Fibroblast of peridontal ligament (primary cell): Measurements from ENCODE around the gene ITGA11.
"Not testable (repeated sequence)": the region's sequence is repeated elsewhere in the genome, so short reads cannot be mapped to it uniquely, and the experiment has no call there.

Experiments used
- DNase-seq: peaks from one replicate; pipeline ENCODE4 v3.0.0-alpha.2; 2010; ENCODE audit errors: extremely low read depth

Gene ITGA11

GRCh38 chr15:68409736-68410370 is 22.1 kb downstream of the ITGA11 start:
- no peak for DNase-seq

DNA sequence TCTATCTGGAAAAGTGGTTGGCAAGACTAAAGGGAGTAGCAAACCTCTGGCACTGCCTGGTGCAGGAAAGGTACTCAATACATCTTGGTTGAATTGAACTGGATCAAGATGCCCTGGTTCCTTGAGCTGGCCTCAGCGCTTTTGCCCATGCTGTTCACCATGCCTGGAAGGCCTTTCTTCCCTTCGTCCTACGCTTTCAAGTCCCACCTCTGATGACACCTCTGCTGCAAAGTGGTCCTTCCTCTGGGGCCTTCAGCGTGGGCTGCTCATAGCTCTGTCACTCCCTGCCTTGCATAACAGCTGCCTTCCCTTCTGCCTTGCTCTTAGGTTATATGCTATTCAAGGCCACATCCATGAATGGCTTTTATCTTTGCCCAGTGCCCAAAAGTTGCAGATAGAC is 23.0 kb downstream of the ITGA11 start:
- no peak for DNase-seq

DNA sequence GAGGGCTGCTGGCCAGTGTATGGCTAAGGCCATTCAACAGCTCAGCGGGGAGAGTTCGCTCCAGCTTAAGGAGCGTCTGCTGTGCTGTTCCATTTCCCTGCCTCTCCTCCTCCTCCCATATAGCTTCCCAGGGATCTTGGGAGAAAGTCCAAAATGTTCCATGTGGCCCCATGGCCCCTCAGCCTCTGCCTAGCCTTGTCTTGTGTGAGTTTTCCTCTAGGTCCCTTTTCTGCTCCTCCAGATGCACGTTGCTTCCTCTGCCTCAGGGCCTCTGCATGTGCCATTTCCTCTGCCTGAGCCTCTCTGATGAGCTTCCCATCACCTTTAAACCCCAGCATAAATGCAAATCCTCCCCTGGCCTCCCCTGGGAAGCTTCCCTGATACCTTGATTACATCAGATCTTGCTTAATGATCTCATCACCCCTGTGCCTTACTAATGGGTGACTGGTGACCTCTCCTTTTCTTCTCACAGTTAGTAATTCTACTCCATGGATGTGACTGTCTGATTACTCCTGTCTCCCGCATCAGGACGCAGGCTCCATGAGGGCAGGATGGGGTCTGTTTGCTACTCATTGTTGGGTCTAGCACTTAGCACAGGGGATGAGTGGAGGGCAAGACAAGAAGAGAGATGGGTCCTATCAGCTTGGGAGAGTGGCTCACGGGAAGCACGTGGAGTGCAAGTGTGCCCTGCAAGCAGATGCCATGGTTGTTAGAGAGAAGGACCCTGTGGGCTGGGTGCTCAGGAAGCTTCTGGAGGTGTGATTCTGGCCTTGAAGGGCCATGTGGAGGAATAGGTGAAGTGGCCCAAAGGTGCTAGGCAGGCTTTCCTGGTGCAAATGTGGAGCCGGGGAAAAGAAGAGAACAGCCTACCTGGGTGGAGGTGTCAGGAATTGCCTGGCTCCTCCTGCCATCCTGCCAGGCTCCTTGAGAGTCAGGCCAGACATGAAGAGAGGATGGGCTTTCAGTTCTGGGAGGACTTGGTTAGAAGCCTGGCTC is 23.8 kb downstream of the ITGA11 start:
- DNase-seq: no peak

DNA sequence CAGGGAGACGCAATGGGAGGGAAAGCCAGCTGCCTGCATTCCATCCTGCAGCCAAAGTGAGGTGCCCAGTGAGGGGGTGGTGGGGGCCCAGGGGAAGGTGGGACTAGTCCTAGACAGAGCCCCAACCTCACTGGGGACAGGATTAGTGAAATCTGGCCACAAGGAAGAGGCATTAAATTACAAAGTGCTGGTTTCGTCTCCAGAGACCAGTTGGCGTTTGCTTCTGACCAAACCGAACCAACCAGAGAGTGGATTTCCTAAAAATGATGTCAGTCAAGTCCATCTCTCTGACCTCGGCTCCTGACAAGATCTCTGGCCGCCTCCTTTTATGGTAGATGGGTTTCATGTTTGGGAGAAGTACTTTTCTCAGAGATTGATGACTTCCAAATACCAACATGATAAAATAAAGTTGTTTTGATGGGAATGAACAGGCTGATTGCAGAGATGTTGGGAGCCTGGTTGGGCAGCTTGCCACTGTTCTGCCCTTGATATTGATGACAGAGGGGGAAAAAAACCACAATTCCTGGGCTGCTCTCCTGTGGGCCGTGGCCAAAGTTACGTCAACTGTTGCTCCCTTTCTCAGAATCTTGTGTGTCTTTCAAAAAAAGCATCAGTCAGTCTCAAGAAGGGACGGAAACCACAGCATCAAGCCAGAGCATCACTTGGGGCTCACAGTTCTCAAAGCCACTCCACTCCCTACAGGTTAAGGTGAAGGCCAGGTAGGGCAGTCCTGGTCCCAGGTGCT is 24.6 kb downstream of the ITGA11 start:
- peak; percentile 84 for DNase-seq

- no peak for DNase-seq
Measured at GRCh38 chr15:68405378-68406250, 26.3 kb downstream of the ITGA11 start.

GRCh38 chr15:68404056-68404798 is 27.7 kb downstream of the ITGA11 start:
- DNase-seq: no peak

- no peak for DNase-seq
Measured at GRCh38 chr15:68403161-68403941, 28.6 kb downstream of the ITGA11 start.

GRCh38 chr15:68402432-68403160 is 29.4 kb downstream of the ITGA11 start:
- DNase-seq: no peak

DNA sequence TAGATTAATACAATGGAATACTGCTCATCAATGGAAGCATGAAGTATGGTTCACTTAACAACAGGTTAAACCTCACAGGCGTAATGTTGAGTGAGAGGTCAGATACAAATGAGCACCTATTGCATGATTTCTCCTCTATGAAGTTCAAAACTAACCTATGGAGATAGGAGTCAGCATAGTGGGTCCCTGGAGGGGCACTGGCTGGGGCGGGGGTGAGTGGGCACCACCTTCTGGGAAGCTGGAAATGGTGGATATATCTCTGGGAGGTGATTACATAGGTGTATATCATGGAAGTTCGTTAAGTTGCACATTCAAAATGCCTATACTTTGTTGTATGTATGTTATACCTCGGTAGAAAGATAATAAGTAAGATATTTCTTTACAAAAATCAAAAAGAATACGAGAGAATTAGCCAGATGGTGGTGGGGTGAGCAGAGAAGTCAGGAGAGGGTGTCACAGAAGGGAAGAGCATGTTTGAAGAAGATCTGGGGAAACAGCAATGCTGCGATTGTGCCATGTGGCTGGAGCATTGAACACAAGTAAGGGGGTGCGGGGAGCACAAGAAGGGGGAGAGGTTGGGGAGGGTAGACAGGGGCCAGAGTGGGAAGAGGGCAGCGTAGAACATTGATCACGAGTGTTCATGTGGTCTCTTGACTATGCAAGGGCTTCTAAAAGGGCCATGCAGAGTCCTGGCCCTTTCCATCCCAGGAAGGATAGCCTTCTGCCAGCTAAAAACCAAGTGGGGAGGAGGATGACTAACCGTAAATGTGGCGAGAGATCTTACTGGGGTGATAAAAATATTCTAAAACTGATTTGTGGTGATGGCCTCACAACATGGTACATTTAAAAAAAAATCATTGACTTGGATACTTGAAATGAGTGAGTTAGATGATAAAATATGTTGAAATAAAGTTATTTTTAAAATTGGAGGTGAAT is 30.2 kb downstream of the ITGA11 start:
- DNase-seq: no peak

- DNase-seq: no peak
Measured at GRCh38 chr15:68400066-68400456, 31.9 kb downstream of the ITGA11 start.

- DNase-seq: no peak
Measured at GRCh38 chr15:68399096-68400065, 32.6 kb downstream of the ITGA11 start.

- DNase-seq: not testable (repeated sequence)
Measured at GRCh38 chr15:68397999-68398398, 34.0 kb downstream of the ITGA11 start.

- DNase-seq: no peak
Measured at GRCh38 chr15:68396068-68396467, 35.9 kb downstream of the ITGA11 start.

DNA sequence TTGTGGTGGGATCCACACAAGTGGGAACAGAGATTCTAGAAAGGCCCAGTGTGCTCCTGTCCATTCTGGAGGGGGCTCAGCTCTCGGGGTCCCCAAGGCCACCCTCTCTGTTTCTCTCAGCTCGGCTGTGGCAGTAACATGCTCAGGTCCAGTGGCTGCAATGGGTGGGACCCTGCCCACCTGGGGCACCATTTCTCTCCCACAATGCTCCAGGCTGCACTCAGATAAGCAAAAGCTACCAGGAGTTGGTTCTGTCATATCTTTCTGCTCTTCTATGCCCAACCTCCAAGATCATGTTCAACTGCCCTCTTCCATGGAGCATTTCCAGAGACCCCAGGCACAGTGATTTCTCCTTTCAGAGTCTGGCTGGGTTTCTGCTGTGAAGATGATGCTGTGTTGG is 40.8 kb downstream of the ITGA11 start:
- no peak for DNase-seq

DNA sequence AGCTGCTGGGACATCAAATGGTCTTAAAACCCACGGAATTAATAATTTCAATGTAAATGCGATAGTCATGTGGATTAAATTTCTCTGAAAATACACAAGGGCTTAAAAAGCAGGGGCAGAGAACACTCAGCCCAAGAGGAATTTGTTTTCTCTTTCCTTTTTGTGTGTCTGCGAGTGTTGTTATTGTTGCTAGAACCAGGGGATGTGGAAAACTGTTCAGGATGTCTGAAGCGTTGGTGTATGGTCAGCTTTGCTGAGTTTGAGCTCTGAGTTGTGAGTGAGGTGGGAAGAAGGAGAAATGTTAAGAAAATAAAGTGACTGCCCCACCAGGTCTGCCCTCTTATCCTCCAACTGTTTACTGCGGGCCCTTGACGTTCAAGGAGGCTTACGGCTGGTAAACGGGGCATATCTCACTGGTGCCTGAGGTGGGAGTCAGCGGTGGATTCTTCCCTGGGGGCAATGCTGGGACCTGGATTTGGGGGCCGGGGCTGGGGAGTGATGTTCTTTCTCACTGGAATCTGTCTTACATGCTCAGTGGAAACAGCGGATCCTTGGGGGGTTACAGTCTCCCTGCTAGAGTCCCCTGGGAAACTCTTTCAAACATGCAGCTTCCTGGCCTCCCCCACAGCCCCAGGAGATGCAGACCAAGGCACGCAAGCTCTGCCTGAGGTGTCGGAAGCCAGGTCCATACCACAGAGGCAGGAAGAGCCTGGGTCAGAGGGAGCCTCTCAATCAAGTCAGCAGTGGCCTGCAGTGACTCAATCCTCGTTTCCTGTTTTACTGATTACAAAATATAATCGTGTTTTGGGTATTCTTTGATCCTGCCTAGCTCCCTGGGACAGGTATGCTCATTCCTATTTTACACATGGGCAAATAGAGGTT is 41.8 kb downstream of the ITGA11 start:
- no peak for DNase-seq
